GM12891 (cell line): ENCODE measurements around the gene SLC28A3.
"Not testable (repeated sequence)": the region's sequence is repeated elsewhere in the genome, so short reads cannot be mapped to it uniquely, and the experiment has no call there.

Source experiments
- POLR2AphosphoS5 ChIP-seq: IDR thresholded peaks from 2 replicates; pipeline ENCODE4 v1.6.1; 2011; ENCODE audit warnings: low read depth, low read length, control low read depth
- TAF1 ChIP-seq: IDR thresholded peaks from 2 replicates; pipeline ENCODE4 v1.6.1; 2011; ENCODE audit warnings: low read depth, low read length, control low read depth

GRCh38 chr9:84367726-84368125, 27.2 kb upstream of the SLC28A3 start:
- TF ChIP-seq TAF1, POLR2AphosphoS5: not testable (repeated sequence)
